Immature natural killer cell (primary cell): ENCODE measurements around the gene MPI. TPM values are rescaled to one million over a fixed set of nuclear protein-coding genes. Genes with fewer than 3 reads are reported as not detected.
"Not testable (repeated sequence)": the region's sequence is repeated elsewhere in the genome, so short reads cannot be mapped to it uniquely, and the experiment has no call there.

ENCODE experiments used
- DNase-seq, 3 donors: peaks; one replicate each; pipeline ENCODE4 v3.0.0; 2022; ENCODE audit warnings: mixed read lengths in 1 of 3
- H3K27ac Mint-ChIP-seq, 6 donors: one replicate each; pipeline ENCODE4 v1.8.0; 2020; ENCODE audit warnings: mixed read lengths in 6 of 6, mild to moderate bottlenecking in 5 of 6, inconsistent platforms in 4 of 6, moderate library complexity in 3 of 6
- H3K27me3 Mint-ChIP-seq, 3 donors: one replicate each; pipeline ENCODE4 v1.8.0; 2020 to 2021; ENCODE audit warnings: low read depth in 3 of 3, mild to moderate bottlenecking in 3 of 3, mixed read lengths in 3 of 3, moderate library complexity in 3 of 3, inconsistent platforms in 1 of 3
- H3K36me3 Mint-ChIP-seq, 3 donors: one replicate each; pipeline ENCODE4 v1.8.0; 2020; ENCODE audit warnings: mixed read lengths in 3 of 3, inconsistent platforms in 2 of 3, mild to moderate bottlenecking in 2 of 3
- H3K4me1 Mint-ChIP-seq, 2 donors: one replicate each; pipeline ENCODE4 v1.8.0; 2020; ENCODE audit warnings: inconsistent platforms in 2 of 2, mild to moderate bottlenecking in 2 of 2, mixed read lengths in 2 of 2, moderate library complexity in 1 of 2
- H3K4me3 Mint-ChIP-seq, 5 donors: one replicate each; pipeline ENCODE4 v1.8.0; 2020; ENCODE audit warnings: mild to moderate bottlenecking in 5 of 5, mixed read lengths in 5 of 5, inconsistent platforms in 3 of 5, moderate library complexity in 3 of 5
- H3K9me3 Mint-ChIP-seq, 6 donors: one replicate each; pipeline ENCODE4 v1.8.0; 2020; ENCODE audit warnings: mild to moderate bottlenecking in 6 of 6, mixed read lengths in 6 of 6, inconsistent platforms in 4 of 6, moderate library complexity in 3 of 6
- polyA plus RNA-seq, 3 donors: library from polyadenylated mRNA; unstranded; fragments of 300-500 nt; fragmentation: Illumina TruSeq; gene quantifications; one replicate each; pipeline ENCODE4 v1.2.3, GENCODE V29; 2021

MPI gene
- polyA plus RNA-seq, 3 donors from 2014 or later = 38.3 to 42.0 (median 40.9) TPM

GRCh38 chr15:74888716-74889115 lies 1.1 kb upstream of the MPI start:
- no peak for DNase-seq
- Mint-ChIP-seq H3K9me3 (no peaks in the 10 kb centered on the region), H3K4me3 (no peak overlapping the region), H3K27ac (peak overlapping the region in 1 of 6 donors; percentile 94), H3K27me3 (peaks cover under 1 to 3% (median under 1%) of the 10 kb centered on the region in 3 donors), H3K36me3 (no peaks in the 10 kb centered on the region), H3K4me1 (peaks cover 33 to 38% of the 10 kb centered on the region in 2 donors)

- peaks cover 37 to 42% of the 10 kb centered on the region in 2 donors for H3K4me1 Mint-ChIP-seq
- H3K27ac Mint-ChIP-seq = peak overlapping the region; percentile 72 to 95 (median 94)
- DNase-seq = peak in 1 of 3 donors; percentile 10
- H3K36me3 Mint-ChIP-seq = no peaks in the 10 kb centered on the region
- peak overlapping the region; percentile 92 to 93 (median 93) for H3K4me3 Mint-ChIP-seq
- H3K27me3 Mint-ChIP-seq = peaks cover 2 to 6% (median 2%) of the 10 kb centered on the region in 3 donors
- no peaks in the 10 kb centered on the region for H3K9me3 Mint-ChIP-seq
These were observed 406 bp upstream of the MPI start for GRCh38 chr15:74889390-74889882.

- H3K4me3 Mint-ChIP-seq = peak overlapping the region; percentile 92 to 93 (median 93)
- no peaks in the 10 kb centered on the region for H3K36me3 Mint-ChIP-seq
- DNase-seq = no peak
- peak overlapping the region; percentile 53 to 95 (median 78) for H3K27ac Mint-ChIP-seq
- peaks cover 37 to 42% of the 10 kb centered on the region in 2 donors for H3K4me1 Mint-ChIP-seq
- H3K9me3 Mint-ChIP-seq = no peaks in the 10 kb centered on the region
- H3K27me3 Mint-ChIP-seq = peaks cover 2 to 7% (median 2%) of the 10 kb centered on the region in 3 donors
These were observed 771 bp downstream of the MPI start for GRCh38 chr15:74890665-74890960.

DNA sequence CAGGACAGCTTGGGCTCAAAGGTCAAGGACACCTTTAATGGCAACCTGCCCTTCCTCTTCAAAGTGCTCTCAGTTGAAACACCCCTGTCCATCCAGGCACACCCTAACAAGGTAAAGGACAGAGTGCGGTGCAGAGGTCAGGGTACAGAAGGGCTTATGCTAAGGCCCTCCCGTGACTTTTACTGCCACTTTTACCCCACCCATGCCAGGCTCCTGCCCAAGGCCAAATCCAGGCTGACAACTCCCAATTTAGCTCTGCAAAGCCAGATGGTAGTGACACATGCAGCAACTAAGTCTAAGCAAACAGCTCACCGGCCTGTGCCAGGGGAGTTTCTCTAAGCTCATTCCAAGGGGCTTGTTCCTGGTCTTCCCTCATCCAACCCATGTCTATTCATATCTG lies 1.6 kb downstream of the MPI start:
- DNase-seq = no peak
- no peaks in the 10 kb centered on the region for H3K36me3 Mint-ChIP-seq
- peak overlapping the region in 4 of 5 donors; percentile 24 to 92 (median 38) for H3K4me3 Mint-ChIP-seq
- no peaks in the 10 kb centered on the region for H3K9me3 Mint-ChIP-seq
- H3K27ac Mint-ChIP-seq = peak overlapping the region in 2 of 6 donors; percentile 9 to 49
- H3K4me1 Mint-ChIP-seq = peaks cover 37 to 42% of the 10 kb centered on the region in 2 donors
- peaks cover 2 to 7% (median 2%) of the 10 kb centered on the region in 3 donors for H3K27me3 Mint-ChIP-seq

- no peak for DNase-seq
- H3K27me3 Mint-ChIP-seq = peaks cover 2 to 7% (median 2%) of the 10 kb centered on the region in 3 donors
These were observed 2.5 kb downstream of the MPI start for GRCh38 chr15:74892313-74892712.

GRCh38 chr15:74892931-74893330 lies 3.1 kb downstream of the MPI start:
- H3K4me1 Mint-ChIP-seq = peaks cover 37 to 42% of the 10 kb centered on the region in 2 donors
- H3K9me3 Mint-ChIP-seq = no peaks in the 10 kb centered on the region
- peak overlapping the region in 2 of 5 donors; percentile 30 to 68 for H3K4me3 Mint-ChIP-seq
- peak overlapping the region in 5 of 6 donors; percentile 75 to 92 (median 87) for H3K27ac Mint-ChIP-seq
- no peak for DNase-seq
- no peaks in the 10 kb centered on the region for H3K36me3 Mint-ChIP-seq
- peaks cover 2 to 7% (median 2%) of the 10 kb centered on the region in 3 donors for H3K27me3 Mint-ChIP-seq

More at GRCh38 chr15:74892313-74892712, 2.5 kb downstream of the MPI start:
- peaks cover 37 to 42% of the 10 kb centered on the region in 2 donors for H3K4me1 Mint-ChIP-seq
- no peaks in the 10 kb centered on the region for H3K36me3 Mint-ChIP-seq
- H3K9me3 Mint-ChIP-seq = no peaks in the 10 kb centered on the region
- peak overlapping the region in 2 of 5 donors; percentile 29 to 47 for H3K4me3 Mint-ChIP-seq
- peak overlapping the region in 3 of 6 donors; percentile 16 to 92 (median 60) for H3K27ac Mint-ChIP-seq

- peak in 2 of 3 donors; percentile 18 to 31 for DNase-seq
- peaks cover 37 to 42% of the 10 kb centered on the region in 2 donors for H3K4me1 Mint-ChIP-seq
- peak overlapping the region; percentile 41 to 68 (median 57) for H3K4me3 Mint-ChIP-seq
- no peaks in the 10 kb centered on the region for H3K36me3 Mint-ChIP-seq
- H3K9me3 Mint-ChIP-seq = no peaks in the 10 kb centered on the region
- peaks cover 2 to 7% (median 2%) of the 10 kb centered on the region in 3 donors for H3K27me3 Mint-ChIP-seq
- peak overlapping the region; percentile 75 to 95 (median 88) for H3K27ac Mint-ChIP-seq
These were observed 3.8 kb downstream of the MPI start for GRCh38 chr15:74893627-74894026.

DNA sequence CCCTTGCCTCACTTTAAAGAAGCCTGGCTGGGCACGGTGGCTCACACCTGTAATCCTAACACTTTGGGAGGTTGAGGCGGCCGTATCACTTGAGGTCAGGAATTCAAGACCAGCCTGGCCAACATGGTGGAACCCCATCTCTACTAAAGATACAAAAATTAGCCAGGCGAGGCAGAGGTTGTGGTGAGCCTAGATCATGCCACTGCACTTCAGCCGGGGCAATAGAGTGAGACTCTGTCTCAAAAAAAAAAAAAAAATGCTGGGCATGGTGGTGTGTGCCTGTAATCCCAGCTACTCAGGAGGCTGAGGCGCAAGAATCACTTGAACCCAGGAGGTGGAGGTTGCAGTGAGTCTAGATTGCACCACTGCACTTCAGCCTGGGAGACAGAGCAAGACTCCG lies 4.5 kb downstream of the MPI start:
- not testable (repeated sequence) for H3K27me3 Mint-ChIP-seq, H3K4me3 Mint-ChIP-seq, H3K27ac Mint-ChIP-seq, H3K9me3 Mint-ChIP-seq, DNase-seq, H3K36me3 Mint-ChIP-seq
- peaks cover 32 to 36% of the 10 kb centered on the region in 2 donors for H3K4me1 Mint-ChIP-seq

DNA sequence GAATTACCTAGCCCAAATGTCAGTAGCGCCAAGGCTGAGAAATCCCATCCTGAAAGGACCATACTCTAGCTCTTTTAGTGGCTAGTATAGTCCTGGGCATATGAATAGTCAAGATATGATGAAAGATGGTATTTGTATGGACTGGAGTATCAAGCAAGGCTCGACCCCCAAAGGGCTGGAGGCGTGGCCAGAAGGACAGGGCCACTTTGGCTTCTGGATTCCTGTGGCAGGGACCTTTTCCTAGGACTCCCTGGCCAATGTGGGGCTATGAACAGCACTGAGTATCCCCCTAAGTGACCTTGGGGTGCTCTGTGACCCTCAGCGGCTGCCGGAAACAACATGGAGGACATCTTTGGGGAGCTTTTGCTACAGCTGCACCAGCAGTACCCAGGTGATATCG lies 6.0 kb downstream of the MPI start:
- H3K4me3 Mint-ChIP-seq = no peak overlapping the region
- no peak overlapping the region for H3K27ac Mint-ChIP-seq

GRCh38 chr15:74896316-74896715 lies 6.5 kb downstream of the MPI start:
- DNase-seq = no peak
- Mint-ChIP-seq H3K9me3 (no peaks in the 10 kb centered on the region), H3K27me3 (peaks cover 2 to 7% (median 2%) of the 10 kb centered on the region in 3 donors), H3K36me3 (peaks cover 0 to 7% (median 6%) of the 10 kb centered on the region in 3 donors), H3K27ac (no peak overlapping the region), H3K4me1 (peaks cover 17 to 20% of the 10 kb centered on the region in 2 donors), H3K4me3 (no peak overlapping the region)

More for the DNA sequence above, 6.0 kb downstream of the MPI start:
- Mint-ChIP-seq H3K27me3 (peaks cover 2 to 7% (median 2%) of the 10 kb centered on the region in 3 donors), H3K9me3 (no peaks in the 10 kb centered on the region), H3K36me3 (peaks cover 0 to 5% (median 5%) of the 10 kb centered on the region in 3 donors), H3K4me1 (peaks cover 18 to 22% of the 10 kb centered on the region in 2 donors)
- DNase-seq = no peak

- Mint-ChIP-seq H3K9me3 (no peaks in the 10 kb centered on the region), H3K27me3 (peaks cover 2 to 7% (median 2%) of the 10 kb centered on the region in 3 donors), H3K4me1 (peaks cover 17 to 29% of the 10 kb centered on the region in 2 donors), H3K27ac (no peak overlapping the region), H3K4me3 (no peak overlapping the region), H3K36me3 (peaks cover under 1 to 11% (median 6%) of the 10 kb centered on the region in 3 donors)
- no peak for DNase-seq
These were observed 7.5 kb downstream of the MPI start for GRCh38 chr15:74897300-74897701.

DNA sequence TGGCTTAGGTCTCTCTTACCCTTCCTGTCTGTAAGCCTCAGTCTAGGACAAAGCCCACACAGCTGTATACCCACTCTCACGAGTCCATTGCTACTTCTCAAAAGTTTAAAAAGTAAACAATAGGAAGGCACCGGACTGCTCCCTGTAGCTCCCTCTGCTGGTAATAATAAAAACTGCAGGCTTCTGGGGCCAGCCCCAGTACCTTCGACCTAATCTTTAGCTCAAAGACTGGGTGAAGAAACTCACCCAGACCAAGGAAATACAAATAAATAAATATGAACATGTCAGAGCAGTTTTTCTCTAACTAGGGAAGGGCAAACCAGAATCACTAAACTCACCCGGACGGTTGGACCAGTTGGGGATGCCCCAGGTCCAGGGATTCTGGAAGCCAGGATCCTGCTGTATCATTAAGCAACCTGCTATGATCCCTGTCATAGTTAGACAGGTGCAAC lies 11.8 kb downstream of the MPI start:
- H3K36me3 Mint-ChIP-seq = peaks cover 8 to 14% (median 9%) of the 10 kb centered on the region in 3 donors
- peak; percentile 53 to 68 (median 63) for DNase-seq
- H3K9me3 Mint-ChIP-seq = no peaks in the 10 kb centered on the region
- peak overlapping the region in 4 of 6 donors; percentile 13 to 70 (median 52) for H3K27ac Mint-ChIP-seq
- peaks cover 18 to 39% of the 10 kb centered on the region in 2 donors for H3K4me1 Mint-ChIP-seq
- no peak overlapping the region for H3K4me3 Mint-ChIP-seq
- peaks cover 0 to 4% (median 0%) of the 10 kb centered on the region in 3 donors for H3K27me3 Mint-ChIP-seq

DNA sequence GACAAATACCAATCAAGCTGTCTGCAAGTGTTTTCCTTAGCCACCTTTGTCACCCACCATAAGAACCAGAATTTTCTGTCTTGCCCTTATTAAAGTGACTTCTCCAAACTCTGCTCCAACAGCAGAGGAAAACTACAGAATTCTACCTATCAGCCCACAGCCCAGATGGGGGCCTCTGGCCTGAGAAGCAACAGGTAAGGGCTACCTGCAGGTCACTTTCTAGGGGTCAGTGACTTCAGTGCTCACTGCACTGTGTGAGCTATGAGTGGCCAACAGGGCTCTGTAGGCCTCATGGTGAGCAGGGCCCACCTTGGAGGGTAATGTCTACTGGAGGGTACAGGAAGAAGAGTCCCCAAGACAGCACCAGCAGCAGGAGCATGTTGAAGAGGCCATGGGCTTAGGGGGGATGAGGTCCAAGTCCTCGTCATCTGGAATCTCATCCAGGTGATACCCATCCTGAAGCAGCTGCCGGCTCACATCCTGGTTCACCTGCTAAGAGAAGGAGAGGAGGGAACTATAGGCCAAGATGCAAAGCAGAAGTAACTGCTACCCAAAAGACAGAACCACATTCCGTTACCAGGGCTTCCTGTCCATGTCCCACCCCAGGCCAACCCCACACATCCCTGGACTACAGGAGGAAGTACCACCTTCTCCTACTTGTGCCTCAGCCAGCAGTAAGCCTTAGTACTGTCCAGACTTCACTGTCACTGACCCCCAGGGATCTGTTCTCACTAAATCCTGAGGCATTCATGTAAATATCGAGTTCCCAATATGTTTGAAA lies 12.6 kb downstream of the MPI start:
- Mint-ChIP-seq H3K4me3 (no peak overlapping the region), H3K9me3 (no peaks in the 10 kb centered on the region), H3K27ac (peak overlapping the region in 5 of 6 donors; percentile 6 to 70 (median 39)), H3K4me1 (peaks cover 26 to 48% of the 10 kb centered on the region in 2 donors), H3K36me3 (peaks cover 8 to 14% (median 9%) of the 10 kb centered on the region in 3 donors), H3K27me3 (peaks cover 0 to 4% (median 0%) of the 10 kb centered on the region in 3 donors)
- DNase-seq = no peak

- peaks cover 8 to 14% (median 9%) of the 10 kb centered on the region in 3 donors for H3K36me3 Mint-ChIP-seq
- H3K27me3 Mint-ChIP-seq = peaks cover 0 to 4% (median 0%) of the 10 kb centered on the region in 3 donors
- H3K4me3 Mint-ChIP-seq = peak overlapping the region in 3 of 5 donors; percentile 12 to 36 (median 26)
- peaks cover 31 to 51% of the 10 kb centered on the region in 2 donors for H3K4me1 Mint-ChIP-seq
- H3K27ac Mint-ChIP-seq = peak overlapping the region in 3 of 6 donors; percentile 3 to 34 (median 27)
- no peaks in the 10 kb centered on the region for H3K9me3 Mint-ChIP-seq
- DNase-seq = no peak
These were observed 13.8 kb downstream of the MPI start for GRCh38 chr15:74903676-74904075.
